H9 (cell line): ENCODE measurements around the gene TSSK2. TPM values are rescaled to one million over a fixed set of nuclear protein-coding genes. Genes with fewer than 3 reads are reported as not detected.

Experiments
- DNase-seq: peaks from one replicate; pipeline ENCODE4 v3.0.0-alpha.2; 2017
- H2AFZ ChIP-seq: one replicate; pipeline ENCODE4 v1.6.1; 2013; ENCODE audit warnings: mild to moderate bottlenecking, low read length, control low read depth, moderate library complexity
- H2AK5ac ChIP-seq: 2 replicates; pipeline ENCODE4 v1.6.1; 2013; ENCODE audit warnings: low read length, control low read depth, mixed read lengths; ENCODE audit not compliant: insufficient read length
- H2BK120ac ChIP-seq: one replicate; pipeline ENCODE4 v1.6.1; 2013; ENCODE audit warnings: low read depth, mild to moderate bottlenecking, low read length, control low read depth, inconsistent platforms; ENCODE audit not compliant: poor library complexity, severe bottlenecking
- H2BK12ac ChIP-seq: 2 replicates; pipeline ENCODE4 v1.6.1; 2013; ENCODE audit warnings: low read length, control low read depth, mixed read lengths, low read depth; ENCODE audit not compliant: insufficient read length
- H2BK15ac ChIP-seq: 2 replicates; pipeline ENCODE4 v1.6.1; 2013; ENCODE audit warnings: low read depth, low read length, control low read depth
- H2BK20ac ChIP-seq: one replicate; pipeline ENCODE4 v1.6.1; 2013; ENCODE audit warnings: low read depth, mild to moderate bottlenecking, low read length, control low read depth, inconsistent platforms; ENCODE audit not compliant: poor library complexity, severe bottlenecking
- H2BK5ac ChIP-seq: 2 replicates; pipeline ENCODE4 v1.6.1; 2013; ENCODE audit warnings: low read length, control low read depth, mixed read lengths; ENCODE audit not compliant: insufficient read length
- H3K14ac ChIP-seq: 2 replicates; pipeline ENCODE4 v1.6.1; 2013; ENCODE audit warnings: low read length, control low read depth; ENCODE audit not compliant: insufficient read depth
- H3K18ac ChIP-seq: 2 replicates; pipeline ENCODE4 v1.6.1; 2013; ENCODE audit warnings: low read depth, mild to moderate bottlenecking, mixed read lengths, low read length, control low read depth; ENCODE audit not compliant: insufficient read length
- H3K23ac ChIP-seq: 2 replicates; pipeline ENCODE4 v1.6.1; 2013; ENCODE audit warnings: low read length, control low read depth, mixed read lengths, low read depth; ENCODE audit not compliant: insufficient read length
- H3K23me2 ChIP-seq: 2 replicates; pipeline ENCODE4 v1.6.1; 2013; ENCODE audit warnings: low read depth, mild to moderate bottlenecking, mixed read lengths, low read length, control low read depth; ENCODE audit not compliant: insufficient read length, poor library complexity, severe bottlenecking
- H3K27ac ChIP-seq: 2 replicates; pipeline ENCODE4 v1.5.1; 2013; ENCODE audit warnings: low read length, control low read depth, mixed read lengths, low read depth; ENCODE audit not compliant: insufficient read length
- H3K27me3 ChIP-seq: 2 replicates; pipeline ENCODE4 v1.6.1; 2013; ENCODE audit warnings: low read length, control low read depth, inconsistent platforms; ENCODE audit not compliant: insufficient read depth
- H3K4ac ChIP-seq: 2 replicates; pipeline ENCODE4 v1.6.1; 2013; ENCODE audit warnings: low read depth, mild to moderate bottlenecking, control low read depth, inconsistent platforms, low read length, moderate library complexity
- H3K4me1 ChIP-seq: 2 replicates; pipeline ENCODE4 v1.6.1; 2013; ENCODE audit warnings: low read length, control low read depth, inconsistent platforms; ENCODE audit not compliant: insufficient read depth
- H3K4me2 ChIP-seq: 2 replicates; pipeline ENCODE4 v1.6.1; 2013; ENCODE audit warnings: low read length, control low read depth, mixed read lengths; ENCODE audit not compliant: insufficient read length, insufficient read depth
- H3K56ac ChIP-seq: 2 replicates; pipeline ENCODE4 v1.6.1; 2013; ENCODE audit warnings: low read depth, mild to moderate bottlenecking, mixed read lengths, low read length, control low read depth; ENCODE audit not compliant: insufficient read length
- H3K79me1 ChIP-seq: 2 replicates; pipeline ENCODE4 v1.6.1; 2013; ENCODE audit warnings: low read depth, mild to moderate bottlenecking, moderate library complexity, low read length, control low read depth, inconsistent platforms; ENCODE audit not compliant: insufficient read depth, poor library complexity, severe bottlenecking
- H3K79me2 ChIP-seq: 2 replicates; pipeline ENCODE4 v1.6.1; 2013; ENCODE audit warnings: low read length, control low read depth, inconsistent platforms; ENCODE audit not compliant: insufficient read depth
- H3K9ac ChIP-seq: 2 replicates; pipeline ENCODE4 v1.6.1; 2013; ENCODE audit warnings: low read length, control low read depth, mixed read lengths; ENCODE audit not compliant: insufficient read length; ENCODE audit errors: extremely low read depth
- H3K9me3 ChIP-seq: one replicate; pipeline ENCODE4 v1.6.1; 2013; ENCODE audit warnings: low read depth, low read length, inconsistent platforms; ENCODE audit not compliant: control insufficient read depth
- H3T11ph ChIP-seq: one replicate; pipeline ENCODE4 v1.6.1; 2013; ENCODE audit warnings: mild to moderate bottlenecking, low read length, control low read depth, inconsistent platforms
- H4K20me1 ChIP-seq: one replicate; pipeline ENCODE4 v1.6.1; 2013; ENCODE audit not compliant: control insufficient read depth, insufficient read length, insufficient read depth
- H4K5ac ChIP-seq: 2 replicates; pipeline ENCODE4 v1.6.1; 2013; ENCODE audit warnings: low read depth, mild to moderate bottlenecking, mixed read lengths, low read length, control low read depth; ENCODE audit not compliant: insufficient read length
- H4K8ac ChIP-seq: replicated peaks from 2 replicates; pipeline ENCODE4 v1.6.1; 2013; ENCODE audit warnings: low read length, control low read depth, mixed read lengths, low read depth; ENCODE audit not compliant: insufficient read length
- H4K91ac ChIP-seq: 2 replicates; pipeline ENCODE4 v1.6.1; 2013; ENCODE audit warnings: low read depth, mild to moderate bottlenecking, moderate library complexity, mixed read lengths, low read length, control low read depth; ENCODE audit not compliant: insufficient read length
- H3K27ac Mint-ChIP-seq, 3 experiments: 2 replicates in 2 of 3; 3 replicates in 1 of 3; pipeline ENCODE4 v1.8.0; 2020 to 2021; ENCODE audit warnings: mixed read lengths in 3 of 3, mild to moderate bottlenecking in 1 of 3, moderate library complexity in 1 of 3
- H3K27me3 Mint-ChIP-seq: 2 replicates; pipeline ENCODE4 v1.8.0; 2021; ENCODE audit warnings: low read depth, mild to moderate bottlenecking, moderate library complexity, mixed read lengths
- H3K36me3 Mint-ChIP-seq, 3 experiments: 2 replicates in 2 of 3; 3 replicates in 1 of 3; pipeline ENCODE4 v1.8.0; 2020 to 2021; ENCODE audit warnings: low read depth in 3 of 3, mixed read lengths in 3 of 3; ENCODE audit not compliant: insufficient read depth in 1 of 3
- H3K4me1 Mint-ChIP-seq, 2 experiments: 2 replicates each; pipeline ENCODE4 v1.8.0; 2020; ENCODE audit warnings: mixed read lengths in 2 of 2
- H3K4me3 Mint-ChIP-seq, 2 experiments: 2 replicates in 1 of 2; 3 replicates in 1 of 2; pipeline ENCODE4 v1.8.0; 2020 to 2021; ENCODE audit warnings: mild to moderate bottlenecking in 2 of 2, mixed read lengths in 2 of 2, moderate library complexity in 1 of 2
- H3K9me3 Mint-ChIP-seq, 2 experiments: 2 replicates in 1 of 2; 3 replicates in 1 of 2; pipeline ENCODE4 v1.8.0; 2020; ENCODE audit warnings: mild to moderate bottlenecking in 2 of 2, mixed read lengths in 2 of 2, moderate library complexity in 1 of 2
- WGBS: extraction: QIAGEN DNeasy Blood & Tissue Kit; methylation state at CpG from one replicate; pipeline ENCODE4 v1.1.7; 2013; ENCODE audit warnings: missing lambda C conversion rate, low lambda C conversion rate, mixed read lengths; ENCODE audit not compliant: insufficient read length; ENCODE audit errors: extremely low coverage; 5-methylcytosine and 5-hydroxymethylcytosine counted together
- total RNA-seq: library from RNA; stranded (reverse); gene quantifications from 2 replicates; pipeline ENCODE4 v1.2.1, GENCODE V29; 2021
- TF ChIP-seq, protein P1 (sequence below): fragments of 200-600 bp; sonication (generic); conservative IDR thresholded peaks from 3 replicates; pipeline ENCODE4 v1.8.0; 2021; ENCODE audit warnings: antibody characterized with exemption, mild to moderate bottlenecking

The TSSK2 gene
- total RNA-seq, 1 experiment from 2014 or later, result not detected

DNA sequence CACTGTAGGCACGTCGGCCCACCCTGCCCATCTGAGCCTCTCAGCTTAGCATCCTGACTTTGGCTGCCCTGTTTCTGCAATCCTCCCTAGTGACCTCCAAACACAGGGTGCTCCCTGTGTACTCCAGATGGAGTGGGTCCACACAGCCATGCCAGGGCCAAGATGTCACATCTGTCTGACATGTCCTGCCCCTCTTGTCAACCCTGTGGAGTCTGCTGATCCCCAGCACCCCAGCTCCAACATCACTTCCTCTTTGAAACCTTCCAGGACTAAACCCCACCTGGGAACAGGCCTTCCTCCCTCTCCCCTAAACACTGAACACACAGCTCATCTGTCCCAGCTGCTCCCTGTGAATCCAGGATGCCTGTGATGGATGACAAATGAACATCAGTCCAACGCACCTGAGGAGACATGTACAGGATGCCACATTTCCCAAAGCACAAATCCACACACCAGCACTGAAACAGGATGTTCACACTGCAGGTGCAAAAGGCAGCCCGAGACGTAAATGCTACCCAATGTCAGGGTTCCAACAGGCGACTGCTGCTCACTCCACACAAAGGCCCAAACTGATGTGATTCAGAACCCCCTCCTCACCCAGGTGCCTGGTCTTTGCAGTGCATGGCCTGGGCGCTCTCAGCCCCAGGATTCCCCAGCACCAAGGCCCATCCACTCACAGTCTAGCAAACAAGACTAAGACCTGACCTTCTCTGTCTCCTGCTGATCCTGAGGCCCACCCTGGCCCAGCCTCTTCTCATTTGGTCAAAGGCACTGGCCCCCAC is 2.0 kb upstream of the TSSK2 start:
- Histone ChIP-seq H2BK20ac (no peak overlapping the region), H3K23me2 (no peaks in the 10 kb centered on the region), H3K9me3 (no peaks in the 10 kb centered on the region), H2BK120ac (no peak overlapping the region), H2AK5ac (no peak overlapping the region), H2BK5ac (no peak overlapping the region), H3K27me3 (no peaks in the 10 kb centered on the region), H4K8ac (no peak overlapping the region), H2BK12ac (no peak overlapping the region), H3K4me2 (no peak overlapping the region), H3K27ac (no peak overlapping the region), H3K79me2 (no peaks in the 10 kb centered on the region), H3K14ac (no peak overlapping the region), H3K4ac (no peak overlapping the region), H3K23ac (no peak overlapping the region), H3K18ac (no peak overlapping the region), H3K79me1 (no peaks in the 10 kb centered on the region), H2AFZ (no peak overlapping the region), H4K20me1 (no peaks in the 10 kb centered on the region), H3K9ac (no peak overlapping the region), H4K91ac (no peak overlapping the region), H3K56ac (no peak overlapping the region), H4K5ac (no peak overlapping the region), H3T11ph (no peak overlapping the region), H3K4me1 (no peaks in the 10 kb centered on the region), H2BK15ac (no peak overlapping the region)
- Mint-ChIP-seq H3K4me1 (peaks cover 0 to 1% of the 10 kb centered on the region in 2 experiments; a peak in 3 of 4 replicates), H3K27me3 (peaks cover 13% of the 10 kb centered on the region), H3K4me3 (no peak overlapping the region), H3K9me3 (no peaks in the 10 kb centered on the region; a peak in 2 of 5 replicates), H3K36me3 (peaks cover 0 to 28% (median 11%) of the 10 kb centered on the region in 3 experiments; a peak in 5 of 7 replicates), H3K27ac (no peak overlapping the region; a peak in 1 of 7 replicates)
- TF ChIP-seq, protein P1, sequence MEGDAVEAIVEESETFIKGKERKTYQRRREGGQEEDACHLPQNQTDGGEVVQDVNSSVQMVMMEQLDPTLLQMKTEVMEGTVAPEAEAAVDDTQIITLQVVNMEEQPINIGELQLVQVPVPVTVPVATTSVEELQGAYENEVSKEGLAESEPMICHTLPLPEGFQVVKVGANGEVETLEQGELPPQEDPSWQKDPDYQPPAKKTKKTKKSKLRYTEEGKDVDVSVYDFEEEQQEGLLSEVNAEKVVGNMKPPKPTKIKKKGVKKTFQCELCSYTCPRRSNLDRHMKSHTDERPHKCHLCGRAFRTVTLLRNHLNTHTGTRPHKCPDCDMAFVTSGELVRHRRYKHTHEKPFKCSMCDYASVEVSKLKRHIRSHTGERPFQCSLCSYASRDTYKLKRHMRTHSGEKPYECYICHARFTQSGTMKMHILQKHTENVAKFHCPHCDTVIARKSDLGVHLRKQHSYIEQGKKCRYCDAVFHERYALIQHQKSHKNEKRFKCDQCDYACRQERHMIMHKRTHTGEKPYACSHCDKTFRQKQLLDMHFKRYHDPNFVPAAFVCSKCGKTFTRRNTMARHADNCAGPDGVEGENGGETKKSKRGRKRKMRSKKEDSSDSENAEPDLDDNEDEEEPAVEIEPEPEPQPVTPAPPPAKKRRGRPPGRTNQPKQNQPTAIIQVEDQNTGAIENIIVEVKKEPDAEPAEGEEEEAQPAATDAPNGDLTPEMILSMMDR, result no peak
- no peak for DNase-seq
- no CpG with 5 or more reads among the region's 7 CpGs for WGBS
